NCI-H748 (cell line): ENCODE data around the gene SPEM1.

ENCODE experiments used
- DNase-seq: peaks from one replicate; lab custom pipeline; 2025; ENCODE audit not compliant: unreplicated experiment; lab: John Stamatoyannopoulos, UW

SPEM1 gene

GRCh38 chr17:7419819-7420610 is at the start of gene SPEM1:
Gene SPEM1 (plus strand): TSS chr17:7420324. CDS start chr17:7420385, 61 bp downstream.
- no peak for DNase-seq

DNA sequence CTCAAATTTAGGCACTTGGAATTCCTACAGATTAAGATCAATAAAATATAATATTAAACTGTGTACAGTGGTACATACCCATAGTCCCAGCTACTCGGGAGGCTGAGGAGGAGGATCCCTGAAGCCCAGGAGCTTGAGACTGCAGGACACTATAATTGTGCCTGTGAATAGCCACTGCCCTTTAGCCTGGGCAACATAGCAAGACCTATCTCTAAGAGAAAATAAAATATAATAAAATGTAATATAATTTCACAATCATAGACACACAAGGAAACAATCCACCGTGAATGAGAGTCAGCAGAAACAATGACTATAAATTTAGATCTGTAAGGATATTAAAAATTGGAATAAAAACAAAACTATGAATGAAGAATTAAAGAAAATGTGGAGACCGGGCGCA is 49.3 kb upstream of the SPEM1 start:
- no peak for DNase-seq

DNA sequence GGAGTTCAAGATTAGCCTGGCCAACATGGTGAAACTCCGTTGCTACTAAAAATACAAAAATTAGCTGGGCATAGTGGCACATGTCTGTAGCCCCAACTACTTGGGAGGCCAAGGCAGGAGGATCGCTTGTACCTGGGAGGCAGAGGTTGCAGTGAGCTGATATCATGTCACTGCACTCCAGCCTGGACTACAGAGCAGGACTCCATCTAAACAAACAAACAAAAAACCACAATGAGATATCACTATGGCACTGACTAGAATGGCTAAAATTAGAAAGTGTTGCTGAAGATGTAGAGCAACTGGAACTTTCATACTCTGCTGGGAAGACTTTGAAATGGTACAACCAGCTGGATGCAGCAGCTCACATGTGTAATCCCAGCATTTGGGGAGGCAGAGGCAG is 45.8 kb upstream of the SPEM1 start:
- no peak for DNase-seq

DNA sequence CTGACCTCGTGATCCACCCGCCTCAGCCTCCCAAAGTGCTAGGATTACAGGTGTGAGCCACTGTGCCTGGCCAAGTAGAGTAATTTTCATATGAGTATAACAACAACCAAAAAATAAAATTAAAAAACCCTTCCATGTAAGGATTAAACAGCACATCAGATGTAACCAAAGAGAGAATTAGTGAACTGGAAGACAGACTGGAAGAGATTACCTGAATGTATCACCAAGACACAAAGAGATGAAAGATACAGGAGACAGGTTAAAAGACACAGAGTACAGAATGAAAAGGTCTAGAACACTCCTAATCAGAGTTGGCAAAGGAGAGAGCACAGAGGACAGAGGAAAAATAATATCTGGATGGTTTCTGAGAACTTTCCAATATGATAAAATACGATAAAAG is 41.0 kb upstream of the SPEM1 start:
- no peak for DNase-seq

DNA sequence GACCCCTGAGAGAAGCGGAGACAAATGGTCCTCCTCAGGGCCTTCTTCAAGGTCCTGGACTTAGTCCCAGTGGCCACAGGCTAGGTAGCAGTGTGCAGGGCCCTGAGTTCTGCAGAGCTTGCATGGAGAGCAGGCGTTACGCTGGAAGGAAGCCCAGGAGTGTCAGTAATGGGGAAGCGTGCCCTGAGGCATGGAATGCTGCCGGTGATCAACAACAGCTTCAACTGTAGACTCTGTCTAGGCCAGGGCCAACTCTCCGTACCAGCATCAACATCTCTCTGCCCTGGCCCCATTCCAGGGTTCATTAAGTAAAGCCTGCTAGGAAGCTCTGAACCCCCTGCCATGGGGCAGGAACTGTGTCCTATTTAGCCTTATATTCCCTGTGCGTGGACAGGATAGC is 39.8 kb upstream of the SPEM1 start:
- peak; percentile 54 for DNase-seq

- peak; percentile 48 for DNase-seq
Observed at GRCh38 chr17:7380855-7381683, 39.1 kb upstream of the SPEM1 start, which contains the start of gene TNK1. Gene TNK1 (plus strand): TSS chr17:7381089. CDS start chr17:7382927, 1,838 bp downstream.

- DNase-seq: no peak
Observed at GRCh38 chr17:7382901-7383300, 37.2 kb upstream of the SPEM1 start.

GRCh38 chr17:7383371-7383741 is 36.8 kb upstream of the SPEM1 start:
- no peak for DNase-seq

DNA sequence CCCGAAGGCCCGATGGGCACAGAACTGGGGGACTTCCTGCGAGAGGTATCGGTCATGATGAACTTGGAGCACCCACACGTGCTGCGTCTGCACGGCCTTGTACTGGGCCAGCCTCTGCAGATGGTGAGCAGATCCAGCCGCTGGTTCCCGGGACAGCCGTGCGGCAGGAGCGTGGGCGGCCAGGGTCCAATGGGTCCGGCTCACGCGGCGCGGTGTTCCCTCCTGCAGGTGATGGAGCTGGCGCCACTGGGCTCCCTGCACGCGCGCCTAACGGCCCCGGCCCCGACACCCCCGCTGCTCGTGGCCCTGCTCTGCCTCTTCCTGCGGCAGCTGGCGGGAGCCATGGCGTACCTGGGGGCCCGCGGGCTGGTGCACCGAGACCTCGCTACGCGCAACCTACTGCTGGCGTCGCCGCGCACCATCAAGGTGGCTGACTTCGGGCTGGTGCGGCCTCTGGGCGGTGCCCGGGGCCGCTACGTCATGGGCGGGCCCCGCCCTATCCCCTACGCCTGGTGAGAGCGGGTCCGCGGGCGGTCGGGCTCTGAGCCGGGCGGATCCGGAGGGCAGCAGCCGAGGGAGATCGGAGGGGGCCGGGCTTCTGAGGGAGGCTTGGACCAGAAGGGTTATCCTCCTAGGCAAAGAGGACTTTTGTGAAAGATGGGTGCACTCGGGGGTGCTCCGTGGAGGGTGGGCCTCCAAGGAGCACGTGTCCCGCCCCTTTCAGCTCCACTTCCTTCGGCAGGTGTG is 36.2 kb upstream of the SPEM1 start:
- DNase-seq: peak; percentile 92

DNA sequence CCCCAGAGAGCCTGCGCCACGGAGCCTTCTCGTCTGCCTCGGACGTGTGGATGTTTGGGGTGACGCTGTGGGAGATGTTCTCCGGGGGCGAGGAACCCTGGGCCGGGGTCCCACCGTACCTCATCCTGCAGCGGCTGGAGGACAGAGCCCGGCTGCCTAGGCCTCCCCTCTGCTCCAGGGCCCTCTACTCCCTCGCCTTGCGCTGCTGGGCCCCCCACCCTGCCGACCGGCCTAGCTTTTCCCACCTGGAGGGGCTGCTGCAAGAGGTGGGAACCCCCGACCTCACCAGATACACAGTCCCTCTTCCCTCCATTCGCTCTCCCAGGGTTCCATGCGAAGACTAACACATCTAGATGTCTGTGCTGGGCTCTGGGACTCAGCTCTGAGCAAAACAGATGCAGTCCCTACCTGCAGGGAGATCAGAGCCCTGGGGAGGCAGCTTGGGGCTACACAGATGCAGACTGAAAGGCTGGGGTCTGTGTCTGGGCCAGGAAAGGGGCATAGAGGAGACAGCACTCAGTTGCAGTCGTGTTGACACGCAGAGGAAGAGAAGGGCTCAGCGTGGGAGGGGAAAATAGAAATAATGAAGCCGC is 35.5 kb upstream of the SPEM1 start:
- no peak for DNase-seq

GRCh38 chr17:7388856-7389255 is 31.3 kb upstream of the SPEM1 start:
- DNase-seq: no peak

- DNase-seq: no peak
Observed at GRCh38 chr17:7389924-7390910, 29.9 kb upstream of the SPEM1 start.

DNA sequence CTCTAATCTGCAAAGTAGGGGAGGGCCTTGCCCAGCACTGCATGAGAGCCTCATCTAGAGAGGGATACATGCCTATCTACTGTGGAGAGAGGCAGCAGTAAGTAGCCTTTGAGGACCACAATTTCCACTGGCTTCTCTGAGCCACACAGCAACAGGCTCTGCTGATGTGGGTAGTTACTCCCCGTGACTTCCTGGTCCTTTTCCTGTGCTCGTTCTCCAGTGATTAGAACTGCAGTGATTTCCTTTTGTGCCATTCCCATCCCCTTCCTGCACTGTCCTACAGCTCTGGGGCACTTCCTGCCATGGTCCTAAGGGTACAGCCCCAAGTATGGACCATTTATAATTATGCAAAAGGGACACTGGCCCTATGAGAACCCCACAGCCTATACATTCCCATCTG is 28.8 kb upstream of the SPEM1 start:
- DNase-seq: no peak

DNA sequence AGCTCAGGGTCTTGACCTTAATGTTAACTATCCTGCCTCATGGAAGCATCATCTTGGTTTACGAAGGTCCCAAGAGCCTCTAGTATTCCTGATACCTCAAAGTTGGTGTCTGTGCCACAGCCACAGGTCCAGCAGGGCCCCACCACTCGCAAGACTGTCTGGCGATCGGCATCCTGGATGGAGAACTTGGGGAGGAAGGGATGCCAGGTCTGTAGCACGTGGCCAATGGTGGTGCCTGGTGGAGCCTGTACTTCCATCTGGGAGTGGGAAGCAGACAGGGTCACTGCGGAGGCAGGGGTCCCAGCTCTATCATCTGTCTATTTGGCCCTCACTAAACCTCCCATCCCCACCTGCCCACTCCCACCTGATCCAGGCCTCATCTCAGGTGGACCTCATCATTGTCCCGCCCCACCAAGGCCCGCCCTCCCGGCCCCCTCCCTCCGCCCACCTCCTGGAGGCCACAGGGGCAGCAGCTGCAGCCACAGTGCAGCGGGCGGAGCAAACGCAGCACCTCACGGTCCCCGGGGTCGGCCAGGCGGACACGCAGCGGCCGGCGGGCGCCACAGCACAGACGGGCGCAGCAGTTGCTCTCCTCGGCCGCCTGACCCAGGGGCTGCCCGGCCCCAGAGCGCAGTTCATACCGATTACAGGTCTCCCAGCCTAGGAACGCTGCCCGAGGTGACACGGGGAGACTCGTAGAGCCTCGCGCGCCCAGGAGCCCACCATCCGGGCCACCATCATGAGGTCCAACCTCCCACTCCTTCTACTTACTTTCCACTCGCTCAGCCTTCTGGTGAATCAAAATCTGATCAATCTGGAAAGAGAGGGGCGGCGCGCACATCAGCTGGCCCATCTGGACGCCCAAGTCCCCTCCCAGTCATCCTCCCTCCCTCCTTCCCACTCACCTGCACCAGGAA is 27.2 kb upstream of the SPEM1 start:
- DNase-seq: no peak

DNA sequence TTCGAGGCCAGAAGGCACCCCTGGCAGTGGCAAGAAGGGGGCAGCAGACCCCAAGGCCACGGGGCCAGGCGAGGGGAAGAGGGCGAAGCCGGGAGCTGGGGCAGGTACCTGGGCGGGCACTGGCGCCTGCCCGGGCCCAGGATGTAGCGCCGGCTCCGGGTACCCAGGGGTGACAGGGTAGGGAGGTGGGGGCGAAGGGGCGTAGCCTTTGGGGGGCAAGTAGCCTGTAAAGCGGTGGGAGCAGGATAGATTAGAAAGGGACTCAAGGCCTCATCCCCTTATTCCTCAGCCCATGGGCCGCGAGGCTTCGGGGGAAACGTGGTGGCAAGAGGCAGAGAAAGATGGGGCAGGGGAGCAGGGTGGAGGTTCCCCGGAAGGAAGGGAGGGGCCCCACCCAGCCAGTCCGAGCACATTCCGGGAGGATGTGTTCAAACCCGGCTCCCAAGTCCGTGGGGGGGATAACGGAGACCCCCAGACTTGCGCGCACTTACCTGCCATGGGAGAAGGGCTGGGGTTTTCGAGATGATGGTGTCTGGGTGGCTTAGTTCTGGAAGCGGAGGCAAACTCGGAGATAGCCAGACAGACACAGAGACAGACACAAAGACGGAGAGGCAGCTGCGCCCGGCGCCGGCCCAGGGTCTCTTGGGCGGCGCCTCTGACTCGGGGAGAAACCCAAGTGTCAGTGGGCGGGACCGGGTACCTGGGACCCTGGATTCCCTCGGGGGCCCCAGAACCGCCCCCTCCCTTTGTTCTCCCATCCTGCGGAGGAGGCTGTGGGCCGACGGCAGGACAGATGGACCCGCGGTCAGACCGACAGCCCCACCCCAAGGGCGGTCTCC is 26.3 kb upstream of the SPEM1 start:
- DNase-seq: peak; percentile 85

DNA sequence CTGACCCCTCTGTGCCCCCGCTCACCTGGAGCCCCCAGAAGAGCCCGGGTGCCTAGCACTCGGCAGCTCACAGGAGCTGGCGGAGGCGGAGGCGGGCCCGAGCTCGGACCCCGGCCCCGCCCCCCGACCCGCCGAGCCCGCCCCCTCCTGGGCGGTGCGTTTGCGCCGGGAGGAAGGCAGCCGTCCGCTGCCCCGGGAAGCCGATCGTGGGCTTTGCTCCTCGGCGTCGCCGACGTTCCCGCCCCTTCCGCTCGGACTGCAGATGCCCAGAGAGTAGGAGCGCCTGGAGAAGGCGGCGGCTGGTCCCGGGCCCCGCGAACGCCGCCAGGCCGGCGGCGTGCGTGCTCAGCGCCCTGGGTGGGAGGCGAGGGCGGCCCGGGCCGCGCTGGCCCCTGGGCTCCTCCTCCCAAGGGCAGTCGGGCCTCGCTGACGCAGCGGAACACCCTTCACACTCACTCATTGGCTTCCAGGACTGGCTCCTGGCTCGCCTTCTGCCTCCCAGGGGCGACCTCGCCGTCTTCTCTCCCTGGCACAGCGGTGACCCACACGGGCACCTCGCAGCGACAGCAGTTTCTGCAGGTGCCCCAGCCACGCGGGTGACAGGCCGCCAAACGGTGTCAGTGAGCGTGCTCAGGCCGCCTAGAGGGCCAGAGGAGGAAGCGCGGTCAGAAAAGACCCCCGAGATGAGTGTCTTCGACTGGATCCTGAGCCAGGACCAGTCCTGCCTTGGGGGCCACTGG is 25.5 kb upstream of the SPEM1 start, which contains the start of gene PLSCR3:
TSS of gene PLSCR3 (minus strand) at position 74 of the 740 bp plus-strand sequence. CDS start 415 bp downstream, outside the sequence.
- peak; percentile 91 for DNase-seq

DNA sequence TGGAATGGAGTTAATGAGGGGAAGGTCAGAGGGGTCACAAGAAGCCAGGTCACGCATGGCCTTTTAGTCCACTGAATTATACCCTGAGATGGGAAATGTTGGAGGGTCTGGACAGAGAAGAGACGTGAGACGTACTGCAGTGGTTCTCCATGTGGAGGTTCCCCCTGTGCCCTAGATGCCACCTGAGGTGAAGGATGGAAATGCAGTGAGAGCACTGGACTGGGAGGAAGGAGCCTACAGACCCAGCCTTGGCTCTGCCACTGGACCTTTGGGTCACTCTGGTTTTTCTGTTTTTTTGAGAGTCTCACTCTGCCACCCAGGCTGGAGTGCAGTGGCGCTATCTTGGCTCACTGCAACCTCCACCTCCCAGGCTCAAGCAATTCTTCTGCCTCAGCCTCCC is 24.0 kb upstream of the SPEM1 start:
- DNase-seq: no peak
